Measurements from ENCODE around the gene GPC4.

The GPC4 gene

GRCh38 chrX:133364196-133364595 lies 51.1 kb downstream of the GPC4 start:
- Histone ChIP-seq H3K27ac (ENCODE audit: low read length) (no peak overlapping the region), H3K9me3 (ENCODE audit: control insufficient read depth, low read depth, low read length) (peaks cover 9% of the 10 kb centered on the region), H3K4me3 (ENCODE audit: low read length) (no peak overlapping the region)

GRCh38 chrX:133362538-133362937 lies 52.8 kb downstream of the GPC4 start:
- Histone ChIP-seq H3K4me1 (ENCODE audit: control insufficient read depth, low read depth, low read length) (peaks cover 18% of the 10 kb centered on the region), H3K9ac (ENCODE audit: low read length) (no peak overlapping the region), H3K9me3 (ENCODE audit: control insufficient read depth, low read depth, low read length) (peaks cover 9% of the 10 kb centered on the region), H3K36me3 (ENCODE audit: control insufficient read depth, low read depth, low read length) (no peaks in the 10 kb centered on the region), H3K4me3 (ENCODE audit: low read length) (no peak overlapping the region), H3K27ac (ENCODE audit: low read length) (no peak overlapping the region), H3K27me3 (ENCODE audit: control insufficient read depth, insufficient read depth, low read length) (no peaks in the 10 kb centered on the region)

More at GRCh38 chrX:133364196-133364595, 51.1 kb downstream of the GPC4 start:
- Histone ChIP-seq H3K36me3 (ENCODE audit: control insufficient read depth, low read depth, low read length) (no peaks in the 10 kb centered on the region), H3K4me1 (ENCODE audit: control insufficient read depth, low read depth, low read length) (peaks cover 8% of the 10 kb centered on the region), H3K27me3 (ENCODE audit: control insufficient read depth, insufficient read depth, low read length) (no peaks in the 10 kb centered on the region), H3K9ac (ENCODE audit: low read length) (no peak overlapping the region)

- no peak overlapping the region for H3K4me3 ChIP-seq (ENCODE audit: low read length)
- no peak overlapping the region for H3K27ac ChIP-seq (ENCODE audit: low read length)
- H3K36me3 ChIP-seq (ENCODE audit: control insufficient read depth, low read depth, low read length), result no peaks in the 10 kb centered on the region
- H3K27me3 ChIP-seq (ENCODE audit: control insufficient read depth, insufficient read depth, low read length), result no peaks in the 10 kb centered on the region
- H3K4me1 ChIP-seq (ENCODE audit: control insufficient read depth, low read depth, low read length), result peaks cover 18% of the 10 kb centered on the region
- H3K9ac ChIP-seq (ENCODE audit: low read length), result no peak overlapping the region
- H3K9me3 ChIP-seq (ENCODE audit: control insufficient read depth, low read depth, low read length), result peaks cover 6% of the 10 kb centered on the region
These were observed 55.8 kb downstream of the GPC4 start for GRCh38 chrX:133359466-133359865.

- H3K27ac ChIP-seq (ENCODE audit: low read length), result no peak overlapping the region
- no peaks in the 10 kb centered on the region for H3K27me3 ChIP-seq (ENCODE audit: control insufficient read depth, insufficient read depth, low read length)
These were observed 62.1 kb downstream of the GPC4 start for GRCh38 chrX:133353233-133353632.

GRCh38 chrX:133350751-133351150 lies 64.5 kb downstream of the GPC4 start:
- H3K4me1 ChIP-seq (ENCODE audit: control insufficient read depth, low read depth, low read length), result peaks cover 23% of the 10 kb centered on the region
- H3K36me3 ChIP-seq (ENCODE audit: control insufficient read depth, low read depth, low read length), result no peaks in the 10 kb centered on the region
- H3K4me3 ChIP-seq (ENCODE audit: low read length), result no peak overlapping the region
- peaks cover 2% of the 10 kb centered on the region for H3K9me3 ChIP-seq (ENCODE audit: control insufficient read depth, low read depth, low read length)
- H3K27ac ChIP-seq (ENCODE audit: low read length), result no peak overlapping the region
- no peak overlapping the region for H3K9ac ChIP-seq (ENCODE audit: low read length)
- no peaks in the 10 kb centered on the region for H3K27me3 ChIP-seq (ENCODE audit: control insufficient read depth, insufficient read depth, low read length)

More at GRCh38 chrX:133353233-133353632, 62.1 kb downstream of the GPC4 start:
- no peak overlapping the region for H3K9ac ChIP-seq (ENCODE audit: low read length)
- peaks cover 2% of the 10 kb centered on the region for H3K9me3 ChIP-seq (ENCODE audit: control insufficient read depth, low read depth, low read length)
- peaks cover 17% of the 10 kb centered on the region for H3K4me1 ChIP-seq (ENCODE audit: control insufficient read depth, low read depth, low read length)
- H3K4me3 ChIP-seq (ENCODE audit: low read length), result no peak overlapping the region
- H3K36me3 ChIP-seq (ENCODE audit: control insufficient read depth, low read depth, low read length), result no peaks in the 10 kb centered on the region

- peaks cover 10% of the 10 kb centered on the region for H3K4me1 ChIP-seq (ENCODE audit: control insufficient read depth, low read depth, low read length)
These were observed 69.3 kb downstream of the GPC4 start for GRCh38 chrX:133346026-133346425.

GRCh38 chrX:133339566-133339965 lies 75.7 kb downstream of the GPC4 start:
- H3K4me3 ChIP-seq (ENCODE audit: low read length), result no peak overlapping the region
- no peak overlapping the region for H3K9ac ChIP-seq (ENCODE audit: low read length)
- peaks cover 16% of the 10 kb centered on the region for H3K36me3 ChIP-seq (ENCODE audit: control insufficient read depth, low read depth, low read length)
- H3K4me1 ChIP-seq (ENCODE audit: control insufficient read depth, low read depth, low read length), result peaks cover 8% of the 10 kb centered on the region
- peaks cover 20% of the 10 kb centered on the region for H3K9me3 ChIP-seq (ENCODE audit: control insufficient read depth, low read depth, low read length)
- H3K27me3 ChIP-seq (ENCODE audit: control insufficient read depth, insufficient read depth, low read length), result no peaks in the 10 kb centered on the region
- H3K27ac ChIP-seq (ENCODE audit: low read length), result no peak overlapping the region

More at GRCh38 chrX:133346026-133346425, 69.3 kb downstream of the GPC4 start:
- no peak overlapping the region for H3K27ac ChIP-seq (ENCODE audit: low read length)
- H3K27me3 ChIP-seq (ENCODE audit: control insufficient read depth, insufficient read depth, low read length), result no peaks in the 10 kb centered on the region
- H3K9ac ChIP-seq (ENCODE audit: low read length), result no peak overlapping the region
- H3K36me3 ChIP-seq (ENCODE audit: control insufficient read depth, low read depth, low read length), result no peaks in the 10 kb centered on the region
- H3K4me3 ChIP-seq (ENCODE audit: low read length), result no peak overlapping the region
- peaks cover 5% of the 10 kb centered on the region for H3K9me3 ChIP-seq (ENCODE audit: control insufficient read depth, low read depth, low read length)

- H3K4me3 ChIP-seq (ENCODE audit: low read length), result no peak overlapping the region
- H3K9me3 ChIP-seq (ENCODE audit: control insufficient read depth, low read depth, low read length), result peaks cover 24% of the 10 kb centered on the region
- no peaks in the 10 kb centered on the region for H3K27me3 ChIP-seq (ENCODE audit: control insufficient read depth, insufficient read depth, low read length)
- peaks cover 21% of the 10 kb centered on the region for H3K36me3 ChIP-seq (ENCODE audit: control insufficient read depth, low read depth, low read length)
- H3K9ac ChIP-seq (ENCODE audit: low read length), result no peak overlapping the region
- no peak overlapping the region for H3K27ac ChIP-seq (ENCODE audit: low read length)
- peaks cover 19% of the 10 kb centered on the region for H3K4me1 ChIP-seq (ENCODE audit: control insufficient read depth, low read depth, low read length)
These were observed 78.0 kb downstream of the GPC4 start for GRCh38 chrX:133337250-133337649.

GRCh38 chrX:133335027-133335426 lies 80.3 kb downstream of the GPC4 start:
- peaks cover 23% of the 10 kb centered on the region for H3K9me3 ChIP-seq (ENCODE audit: control insufficient read depth, low read depth, low read length)
- H3K27me3 ChIP-seq (ENCODE audit: control insufficient read depth, insufficient read depth, low read length), result no peaks in the 10 kb centered on the region
- H3K36me3 ChIP-seq (ENCODE audit: control insufficient read depth, low read depth, low read length), result peaks cover 21% of the 10 kb centered on the region
- H3K9ac ChIP-seq (ENCODE audit: low read length), result no peak overlapping the region
- peaks cover 15% of the 10 kb centered on the region for H3K4me1 ChIP-seq (ENCODE audit: control insufficient read depth, low read depth, low read length)
- H3K27ac ChIP-seq (ENCODE audit: low read length), result no peak overlapping the region
- H3K4me3 ChIP-seq (ENCODE audit: low read length), result no peak overlapping the region

- H3K27me3 ChIP-seq (ENCODE audit: control insufficient read depth, insufficient read depth, low read length), result no peaks in the 10 kb centered on the region
- H3K4me1 ChIP-seq (ENCODE audit: control insufficient read depth, low read depth, low read length), result peaks cover 15% of the 10 kb centered on the region
- peaks cover 11% of the 10 kb centered on the region for H3K36me3 ChIP-seq (ENCODE audit: control insufficient read depth, low read depth, low read length)
- H3K9me3 ChIP-seq (ENCODE audit: control insufficient read depth, low read depth, low read length), result peaks cover 20% of the 10 kb centered on the region
- no peak overlapping the region for H3K4me3 ChIP-seq (ENCODE audit: low read length)
- no peak overlapping the region for H3K27ac ChIP-seq (ENCODE audit: low read length)
- H3K9ac ChIP-seq (ENCODE audit: low read length), result no peak overlapping the region
These were observed 82.0 kb downstream of the GPC4 start for GRCh38 chrX:133333154-133333750.

GRCh38 chrX:133332737-133333136 lies 82.6 kb downstream of the GPC4 start:
- Histone ChIP-seq H3K9ac (ENCODE audit: low read length) (no peak overlapping the region), H3K4me1 (ENCODE audit: control insufficient read depth, low read depth, low read length) (peaks cover 15% of the 10 kb centered on the region), H3K4me3 (ENCODE audit: low read length) (no peak overlapping the region), H3K36me3 (ENCODE audit: control insufficient read depth, low read depth, low read length) (peaks cover 6% of the 10 kb centered on the region), H3K27me3 (ENCODE audit: control insufficient read depth, insufficient read depth, low read length) (no peaks in the 10 kb centered on the region), H3K27ac (ENCODE audit: low read length) (no peak overlapping the region), H3K9me3 (ENCODE audit: control insufficient read depth, low read depth, low read length) (peaks cover 15% of the 10 kb centered on the region)

GRCh38 chrX:133330956-133331355 lies 84.3 kb downstream of the GPC4 start:
- Histone ChIP-seq H3K4me3 (ENCODE audit: low read length) (no peak overlapping the region), H3K9ac (ENCODE audit: low read length) (no peak overlapping the region), H3K4me1 (ENCODE audit: control insufficient read depth, low read depth, low read length) (peaks cover 15% of the 10 kb centered on the region), H3K9me3 (ENCODE audit: control insufficient read depth, low read depth, low read length) (peaks cover 14% of the 10 kb centered on the region), H3K36me3 (ENCODE audit: control insufficient read depth, low read depth, low read length) (peaks cover 6% of the 10 kb centered on the region), H3K27me3 (ENCODE audit: control insufficient read depth, insufficient read depth, low read length) (no peaks in the 10 kb centered on the region), H3K27ac (ENCODE audit: low read length) (no peak overlapping the region)

Data from iPS-18a (cell line).